Activated T-cell treated with anti-CD3 and anti-CD28 coated beads for 4 hours (primary cell): ENCODE results near the gene ALDH6A1.
"Not testable (repeated sequence)": the region's sequence is repeated elsewhere in the genome, so short reads cannot be mapped to it uniquely, and the experiment has no call there.

Source experiments
- DNase-seq: peaks from one replicate; pipeline ENCODE4 v3.0.0-alpha.2; 2020

The ALDH6A1 gene

GRCh38 chr14:74084277-74085046, at the start of gene ALDH6A1, which contains the start of gene LIN52:
Gene ALDH6A1 (minus strand): TSS chr14:74084453. CDS start chr14:74084394, 59 bp downstream.
Gene LIN52 (plus strand): TSS chr14:74084956. CDS start chr14:74084975, 19 bp downstream.
- DNase-seq: peak; percentile 100

GRCh38 chr14:74127634-74128033, 43.4 kb upstream of the ALDH6A1 start:
- no peak for DNase-seq

GRCh38 chr14:74126315-74127013, 42.2 kb upstream of the ALDH6A1 start:
- DNase-seq: no peak

GRCh38 chr14:74125487-74125886, 41.2 kb upstream of the ALDH6A1 start:
- DNase-seq: not testable (repeated sequence)

- DNase-seq: not testable (repeated sequence)
These were observed 27.4 kb upstream of the ALDH6A1 start for GRCh38 chr14:74111395-74112216.

- DNase-seq: no peak
These were observed 25.1 kb upstream of the ALDH6A1 start for GRCh38 chr14:74109369-74109768.

- DNase-seq: no peak
These were observed 21.1 kb upstream of the ALDH6A1 start for GRCh38 chr14:74105381-74105780.

GRCh38 chr14:74089251-74090020, 5.2 kb upstream of the ALDH6A1 start:
- no peak for DNase-seq

GRCh38 chr14:74085828-74086227, 1.6 kb upstream of the ALDH6A1 start:
- no peak for DNase-seq

GRCh38 chr14:74085047-74085637, 889 bp upstream of the ALDH6A1 start:
- peak; percentile 23 for DNase-seq

GRCh38 chr14:74083784-74084276, 423 bp downstream of the ALDH6A1 start:
- DNase-seq: no peak

- DNase-seq: no peak
These were observed 1.1 kb downstream of the ALDH6A1 start for GRCh38 chr14:74083161-74083560.

GRCh38 chr14:74081491-74081890, 2.8 kb downstream of the ALDH6A1 start:
- DNase-seq: no peak

GRCh38 chr14:74080820-74081460, 3.3 kb downstream of the ALDH6A1 start:
- no peak for DNase-seq

- DNase-seq: no peak
These were observed 6.9 kb downstream of the ALDH6A1 start for GRCh38 chr14:74077401-74077800.

- no peak for DNase-seq
These were observed 18.3 kb downstream of the ALDH6A1 start for GRCh38 chr14:74065746-74066575.

GRCh38 chr14:74064883-74065282, 19.4 kb downstream of the ALDH6A1 start:
- DNase-seq: no peak

GRCh38 chr14:74064426-74064825, 19.8 kb downstream of the ALDH6A1 start:
- no peak for DNase-seq

GRCh38 chr14:74062809-74063150, 21.5 kb downstream of the ALDH6A1 start:
- DNase-seq: no peak

- no peak for DNase-seq
These were observed 34.3 kb downstream of the ALDH6A1 start for GRCh38 chr14:74049876-74050495.
